ENCODE data around the gene BARHL1. TPM values are rescaled to one million over a fixed set of nuclear protein-coding genes. Genes with fewer than 3 reads are reported as not detected.

The BARHL1 gene
- total and polyA plus RNA-seq, 9 of the 15 experiments (the other 6 are each of a cell fraction or from before 2014, with no cell fraction given), result not detected

DNA sequence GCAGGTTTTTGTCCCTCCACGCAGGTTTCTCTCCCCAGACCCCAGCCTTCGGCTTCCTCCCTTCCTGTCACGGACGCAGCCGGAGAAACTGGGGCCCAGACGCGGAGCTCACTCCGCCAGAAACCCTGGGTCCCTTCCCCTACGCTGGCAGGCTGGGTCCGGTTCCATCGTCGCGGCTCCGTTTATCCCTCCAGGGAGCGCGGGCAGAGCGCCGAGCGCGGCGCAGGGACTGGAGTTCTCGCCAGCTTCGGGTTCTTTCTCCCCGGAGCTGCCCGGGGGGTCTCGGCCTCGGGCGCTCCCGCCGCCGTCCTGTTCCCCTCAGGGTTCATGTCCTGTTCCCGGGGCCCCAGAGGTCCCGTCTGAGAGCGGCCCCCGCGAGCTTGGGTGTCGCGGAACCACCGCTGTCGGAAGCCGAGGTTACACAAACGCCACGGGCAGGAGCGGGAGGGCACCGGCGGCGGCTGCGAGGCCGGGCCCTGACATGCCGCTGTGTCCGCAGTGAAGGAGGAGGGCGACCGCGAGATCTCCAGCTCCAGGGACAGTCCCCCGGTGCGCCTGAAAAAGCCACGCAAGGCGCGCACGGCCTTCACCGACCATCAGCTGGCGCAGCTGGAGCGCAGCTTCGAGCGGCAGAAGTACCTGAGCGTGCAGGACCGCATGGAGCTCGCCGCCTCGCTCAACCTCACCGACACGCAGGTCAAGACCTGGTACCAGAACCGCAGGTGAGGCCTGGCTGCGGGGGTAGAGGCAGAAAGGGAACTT is 4.6 kb downstream of the BARHL1 start:
- POLR2A ChIA-PET, result interaction anchor here (1.5 kb wide), 1 partner anchor 18 kb away, joined by 3 read pairs; no protein-coding TSS in a partner anchor
- DNase-seq (ENCODE audit: extremely low read depth in 1 of 4, low spot score in 3 of 4), result no peak

More for the DNA sequence above, 4.6 kb downstream of the BARHL1 start:
- H3K79me2 ChIP-seq (ENCODE audit: control insufficient read depth, insufficient read depth, low read length), result no peaks in the 10 kb centered on the region
- intact Hi-C loops (cut with micrococcal nuclease), result no loop called here
- H3K27me3 ChIP-seq (ENCODE audit: control insufficient read depth in 2 of 2, insufficient read depth in 2 of 2, low read length in 2 of 2), result peaks cover 14 to 43% of the 10 kb centered on the region in 2 experiments; a peak in 4 of 5 replicates
- no peak for FAIRE-seq
- in situ Hi-C loops (cut with MboI), result no loop called here
- CTCF ChIA-PET (ENCODE audit: low intra/inter-chr PET ratio), result no interaction called here
- H3K9me3 ChIP-seq (replicated peaks; ENCODE audit: control insufficient read depth, insufficient read depth, low read depth, low read length), result no peaks in the 10 kb centered on the region
- WGBS (ENCODE audit: insufficient coverage, low coverage, missing lambda C conversion rate), result 60% methylated on average over 17 of the region's 74 CpGs
- BruUV-seq (replicated peaks), result no TSS peak
- 0 out of 2 replicates have a peak, but pooled peaks cover 2% of the 10 kb centered on the region for H4K20me1 ChIP-seq (replicated peaks; ENCODE audit: control insufficient read depth, insufficient read depth, low read length)
- no peak overlapping the region for H2AFZ ChIP-seq (ENCODE audit: low read depth, low read length)
- TF ChIP-seq ZBTB1 (CRISPR knock-in tag; IDR thresholded peaks at IDR 0.05; ENCODE audit: borderline replicate concordance, low read depth) (no peak), GTF2E2 (tag; IDR thresholded peaks at IDR 0.05) (no peak), ZBTB33 (CRISPR knock-in tag; IDR thresholded peaks at IDR 0.05) (peak; percentile 53; the same call in 1 of the 2 replicates), GABPA (tag; conservative IDR thresholded peaks at IDR 0.05; ENCODE audit: low read depth) (no peak), CREBBP (IDR thresholded peaks at IDR 0.05; ENCODE audit: low read depth, low read length) (no peak), CHD2 (IDR thresholded peaks at IDR 0.05; ENCODE audit: low read depth, low read length) (no peak)
- TF ChIP-seq, protein P1, sequence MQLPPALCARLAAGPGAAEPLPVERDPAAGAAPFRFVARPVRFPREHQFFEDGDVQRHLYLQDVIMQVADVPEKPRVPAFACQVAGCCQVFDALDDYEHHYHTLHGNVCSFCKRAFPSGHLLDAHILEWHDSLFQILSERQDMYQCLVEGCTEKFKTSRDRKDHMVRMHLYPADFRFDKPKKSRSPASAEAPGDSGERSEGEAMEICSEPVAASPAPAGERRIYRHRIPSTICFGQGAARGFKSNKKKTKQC (CRISPR knock-in tag; IDR thresholded peaks at IDR 0.05), result no peak
- TF ChIP-seq, protein P2, sequence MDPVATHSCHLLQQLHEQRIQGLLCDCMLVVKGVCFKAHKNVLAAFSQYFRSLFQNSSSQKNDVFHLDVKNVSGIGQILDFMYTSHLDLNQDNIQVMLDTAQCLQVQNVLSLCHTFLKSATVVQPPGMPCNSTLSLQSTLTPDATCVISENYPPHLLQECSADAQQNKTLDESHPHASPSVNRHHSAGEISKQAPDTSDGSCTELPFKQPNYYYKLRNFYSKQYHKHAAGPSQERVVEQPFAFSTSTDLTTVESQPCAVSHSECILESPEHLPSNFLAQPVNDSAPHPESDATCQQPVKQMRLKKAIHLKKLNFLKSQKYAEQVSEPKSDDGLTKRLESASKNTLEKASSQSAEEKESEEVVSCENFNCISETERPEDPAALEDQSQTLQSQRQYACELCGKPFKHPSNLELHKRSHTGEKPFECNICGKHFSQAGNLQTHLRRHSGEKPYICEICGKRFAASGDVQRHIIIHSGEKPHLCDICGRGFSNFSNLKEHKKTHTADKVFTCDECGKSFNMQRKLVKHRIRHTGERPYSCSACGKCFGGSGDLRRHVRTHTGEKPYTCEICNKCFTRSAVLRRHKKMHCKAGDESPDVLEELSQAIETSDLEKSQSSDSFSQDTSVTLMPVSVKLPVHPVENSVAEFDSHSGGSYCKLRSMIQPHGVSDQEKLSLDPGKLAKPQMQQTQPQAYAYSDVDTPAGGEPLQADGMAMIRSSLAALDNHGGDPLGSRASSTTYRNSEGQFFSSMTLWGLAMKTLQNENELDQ (CRISPR knock-in tag; IDR thresholded peaks at IDR 0.05; ENCODE audit: borderline replicate concordance), result no peak
- H3K27ac ChIP-seq (ENCODE audit: extremely low read depth, low read depth, low read length), result no peak overlapping the region
- no peak overlapping the region for H3K4me2 ChIP-seq (ENCODE audit: insufficient read depth, low read length)
- H3K4me1 ChIP-seq (replicated peaks in 1 of 2; ENCODE audit: control insufficient read depth in 2 of 2, insufficient read depth in 2 of 2, low read length in 2 of 2), result peaks cover 0 to 9% of the 10 kb centered on the region in 2 experiments; a peak in 2 of 5 replicates
- no peaks in the 10 kb centered on the region for H3K9me1 ChIP-seq (ENCODE audit: control insufficient read depth, insufficient read depth, low read length)
- ATAC-seq, result no peak
- no peak overlapping the region for H3K4me3 ChIP-seq
- H3K36me3 ChIP-seq (ENCODE audit: control insufficient read depth, insufficient read depth, low read length), result no peaks in the 10 kb centered on the region
- H3K9ac ChIP-seq (ENCODE audit: insufficient read depth in 1 of 2, low read depth in 2 of 2, low read length in 2 of 2), result no peak overlapping the region

All from K562 (cell line).